DND-41 (cell line): ENCODE results near the gene KLC1.

Experiments used
- CTCF ChIP-seq: IDR thresholded peaks from 2 replicates; pipeline ENCODE4 v1.5.1; 2012; ENCODE audit warnings: borderline replicate concordance, low read length, moderate library complexity, mild to moderate bottlenecking; ENCODE audit not compliant: poor library complexity, severe bottlenecking; ENCODE audit errors: extremely low read depth
- EZH2 ChIP-seq: IDR thresholded peaks from 3 replicates; pipeline ENCODE4 v1.6.1; 2012; ENCODE audit warnings: borderline replicate concordance, low read depth, mild to moderate bottlenecking, moderate library complexity, low read length, inconsistent platforms; ENCODE audit not compliant: severe bottlenecking

GRCh38 chr14:103733651-103734050, 104.6 kb downstream of the KLC1 start:
- no peak for TF ChIP-seq EZH2
- TF ChIP-seq CTCF = no peak
